T47D (cell line): ENCODE data around the gene GRIK4.

Experiments
- DNase-seq, 2 experiments: peaks; one replicate each; pipeline versions ENCODE4 v3.0.0 to v3.0.0-alpha.2; 2011 to 2012; ENCODE audit warnings: low read depth in 1 of 2, low spot score in 1 of 2
- JUND ChIP-seq: IDR thresholded peaks from 2 replicates; pipeline ENCODE4 v1.6.1; 2012; ENCODE audit warnings: low read depth
- in situ Hi-C: cut with HindIII; loops from 2 replicates; pipeline ENCODE4 v1.10.0; 2016; ENCODE audit warnings: low sequenced_read_pairs, low pct_unique_long_range_greater_than_20kb

GRIK4 gene

DNA sequence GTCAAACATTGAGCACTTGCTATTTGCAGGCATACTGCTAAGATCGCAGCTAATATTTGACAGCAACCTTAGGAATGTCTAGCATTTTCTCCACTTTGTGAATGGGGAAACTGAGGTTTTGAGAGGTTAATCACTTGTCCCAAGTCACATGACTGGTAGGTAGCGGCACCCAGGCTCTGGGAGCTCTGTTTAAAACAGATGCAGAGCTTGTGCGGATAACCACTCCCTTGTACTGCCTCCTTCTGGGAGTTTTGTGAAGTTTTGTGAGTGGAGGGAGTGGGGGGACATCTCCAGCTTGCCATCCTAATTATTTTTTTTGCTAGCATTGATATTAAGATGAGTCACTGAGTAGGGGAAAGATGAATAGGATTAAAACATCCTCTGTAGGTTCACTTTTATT is 134.7 kb downstream of the GRIK4 start:
- in situ Hi-C loops, result no loop called here
- no peak for TF ChIP-seq JUND
- no peak for DNase-seq

DNA sequence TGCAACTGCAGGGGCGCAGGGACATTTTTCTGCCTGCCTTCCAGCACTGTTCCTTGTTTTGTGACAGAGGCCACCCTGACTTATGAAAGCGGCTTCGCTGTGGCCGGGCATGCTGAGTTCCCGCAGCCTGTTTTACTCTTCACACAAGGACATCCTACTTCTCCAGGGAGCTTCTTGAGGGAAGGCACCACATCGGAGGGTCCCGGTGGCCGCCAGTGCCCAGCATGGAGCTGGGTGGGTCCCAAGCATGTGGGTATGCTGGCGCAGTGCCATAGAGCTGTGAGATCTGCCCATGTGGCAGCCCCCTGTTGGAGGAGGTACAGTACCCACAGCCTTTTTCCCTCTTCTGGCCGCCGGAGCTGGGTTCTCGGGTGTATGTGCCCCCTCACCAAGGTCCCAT is 136.1 kb downstream of the GRIK4 start:
- no peak for DNase-seq
- TF ChIP-seq JUND, result no peak
- in situ Hi-C loops, result no loop called here

DNA sequence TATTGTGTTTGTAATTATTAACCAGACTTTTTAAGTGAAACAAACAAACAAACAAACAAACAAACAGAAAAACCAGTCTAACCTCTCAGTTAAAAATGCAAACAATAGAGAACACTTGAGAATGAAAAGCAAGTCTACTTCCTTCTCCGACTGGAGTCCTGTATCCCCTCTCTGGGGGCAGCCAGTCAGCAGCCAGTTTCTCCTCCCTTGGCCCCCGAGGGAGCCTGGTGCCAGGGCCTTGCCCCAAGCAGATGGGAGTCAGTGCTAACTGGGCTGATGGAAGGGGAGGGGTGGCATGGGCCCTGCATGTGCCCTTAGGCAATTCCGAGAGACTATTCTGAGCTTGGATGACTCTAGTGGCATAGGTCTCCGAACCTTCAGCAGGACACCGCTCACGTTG is 137.2 kb downstream of the GRIK4 start:
- in situ Hi-C loops, result no loop called here
- peak in 1 of 2 experiments; percentile 83 for DNase-seq
- TF ChIP-seq JUND, result no peak

DNA sequence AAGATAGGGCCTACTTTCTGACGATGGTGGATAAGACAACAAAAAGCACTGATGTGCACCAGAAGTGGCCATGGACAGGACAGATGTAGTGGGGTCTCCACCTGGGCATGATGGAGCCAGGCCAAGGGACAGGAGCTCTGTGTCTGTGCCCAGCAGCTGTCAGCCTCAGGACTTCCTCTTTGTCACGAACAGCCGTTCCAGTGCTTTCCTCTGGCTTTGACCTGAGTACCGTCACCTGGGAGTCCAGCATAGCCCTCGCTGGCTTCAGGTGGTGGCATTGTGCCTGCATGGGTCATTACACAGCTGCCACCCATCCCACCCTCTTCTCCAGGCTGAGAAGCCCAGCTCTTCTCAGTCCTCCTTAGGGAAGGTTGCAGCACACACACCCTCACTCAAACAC is 137.8 kb downstream of the GRIK4 start:
- no peak for TF ChIP-seq JUND
- DNase-seq, result no peak
- in situ Hi-C loops, result no loop called here

DNA sequence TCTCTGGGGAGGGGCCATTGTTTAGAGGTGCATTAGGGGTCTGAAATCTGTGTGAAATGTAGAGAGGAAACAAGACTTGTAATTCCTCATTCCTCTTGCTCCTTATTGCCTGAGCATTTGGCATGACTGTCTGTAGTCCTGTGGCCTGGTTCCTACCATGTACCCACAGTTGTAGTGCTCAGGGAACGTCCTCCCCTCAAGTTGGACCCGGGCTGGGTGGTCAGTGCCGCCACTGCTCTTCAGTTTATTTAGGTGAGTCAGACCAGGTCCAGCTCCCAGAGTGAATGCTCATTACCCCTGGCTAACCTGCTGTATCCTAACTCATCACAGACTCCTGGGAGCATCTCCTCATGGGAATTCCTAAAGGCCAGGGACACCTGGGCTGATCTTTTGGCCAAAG is 139.8 kb downstream of the GRIK4 start:
- TF ChIP-seq JUND, result no peak
- DNase-seq, result no peak
- in situ Hi-C loops, result no loop called here

DNA sequence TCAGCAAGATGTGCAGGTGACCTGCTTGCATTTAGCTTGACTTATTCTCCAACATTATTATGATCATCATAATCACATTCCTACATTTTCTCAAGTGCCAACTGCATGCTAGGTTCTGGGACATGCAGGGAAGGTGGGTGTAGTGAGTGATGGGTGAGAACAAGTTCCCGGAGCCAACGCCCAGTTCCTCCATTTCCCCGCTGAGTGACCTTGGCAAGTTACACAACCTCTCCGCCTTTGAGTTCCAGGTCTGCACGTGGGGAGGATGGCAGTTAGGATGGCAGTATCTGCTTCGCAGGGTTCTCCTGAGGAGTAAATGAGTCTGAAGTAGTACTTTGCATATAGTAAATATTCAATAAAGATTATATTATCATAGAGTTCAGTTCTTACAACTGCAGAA is 140.3 kb downstream of the GRIK4 start:
- no peak for TF ChIP-seq JUND
- no peak for DNase-seq
- in situ Hi-C loops, result no loop called here

DNA sequence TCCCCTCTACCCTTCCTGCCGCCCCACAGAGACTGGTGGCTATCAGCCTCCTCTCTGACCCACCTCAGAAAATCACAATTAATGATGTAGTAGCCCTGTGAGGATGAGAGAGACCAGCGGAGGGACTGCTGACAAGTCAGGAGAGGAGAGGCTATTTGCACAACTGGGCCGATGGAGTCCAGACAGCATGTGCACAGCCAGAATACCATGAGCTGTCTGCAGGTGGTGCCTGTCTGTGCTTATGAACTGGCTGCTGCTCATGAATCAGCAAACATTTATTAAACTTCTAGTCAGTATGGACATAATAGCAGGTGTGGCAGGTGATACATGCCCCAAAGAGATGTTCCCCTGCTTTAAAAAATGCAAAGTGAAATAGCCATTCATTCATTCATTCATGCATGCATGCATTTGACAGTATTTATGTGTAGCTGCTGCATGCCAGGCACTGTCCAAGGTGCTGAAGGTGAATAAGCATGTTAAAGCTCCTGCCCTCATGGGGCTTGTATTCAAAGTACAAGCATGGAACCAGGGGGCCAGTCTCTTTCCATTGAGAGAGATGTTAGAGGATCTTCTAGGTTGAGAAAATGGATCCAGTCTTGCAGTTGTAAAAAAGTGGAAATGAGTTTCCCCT is 141.3 kb downstream of the GRIK4 start:
- TF ChIP-seq JUND, result no peak
- in situ Hi-C loops, result no loop called here
- DNase-seq, result peak in 1 of 2 experiments; percentile 67

DNA sequence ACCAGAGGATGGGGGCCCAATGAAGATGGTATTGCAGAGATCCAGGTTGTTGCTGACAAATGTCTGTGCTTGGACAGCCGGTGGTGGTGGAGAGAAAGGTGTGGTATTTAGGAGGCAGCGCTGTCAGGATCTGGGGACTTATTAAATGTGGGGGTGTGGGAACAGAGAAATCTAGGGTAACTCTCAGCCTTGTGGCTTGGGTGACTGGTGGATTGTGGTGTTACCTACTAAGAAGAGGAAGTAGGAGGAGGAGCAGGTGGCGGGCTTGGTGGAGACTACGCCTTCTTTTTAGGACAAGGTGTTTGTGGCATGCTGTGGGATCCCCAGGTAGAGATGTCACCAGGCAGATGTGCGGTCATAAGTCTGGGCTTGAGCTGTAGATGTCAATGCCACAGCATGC is 144.0 kb downstream of the GRIK4 start:
- DNase-seq, result no peak
- in situ Hi-C loops, result no loop called here
- no peak for TF ChIP-seq JUND

DNA sequence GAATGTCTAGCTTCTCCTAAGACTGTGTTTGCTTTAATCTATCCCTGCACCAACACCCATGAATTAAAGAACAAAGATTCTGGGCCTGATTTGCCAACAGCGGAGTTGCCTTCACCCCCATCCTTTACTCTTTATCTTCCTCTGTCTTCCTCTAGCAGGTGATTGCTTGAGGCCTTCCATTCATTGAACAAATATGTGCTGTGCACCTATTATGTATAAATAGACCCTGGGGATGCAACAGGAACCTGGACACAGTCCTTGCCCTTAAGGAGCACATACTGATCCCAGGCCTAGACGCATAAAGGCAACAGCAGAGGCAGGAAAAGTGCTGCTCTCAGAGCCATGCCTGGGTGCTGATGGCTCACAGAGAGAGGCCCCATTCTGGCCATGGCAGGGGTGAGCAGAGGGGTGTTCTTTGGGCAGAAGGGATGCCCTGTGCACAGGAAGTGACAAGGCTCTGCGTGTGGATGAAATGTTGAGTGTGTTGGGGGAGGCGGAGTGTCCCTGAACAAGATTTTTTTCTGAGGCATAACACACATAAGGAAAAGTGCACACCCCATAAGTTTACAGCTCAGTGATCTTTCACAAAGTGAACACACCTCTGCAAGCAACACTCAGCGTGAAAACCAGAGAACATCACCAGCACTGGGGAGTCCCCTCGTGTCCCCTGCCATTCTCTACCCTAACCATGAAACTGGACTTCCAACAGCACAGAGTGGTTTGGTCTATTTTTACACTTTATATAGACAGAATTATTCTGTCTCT is 145.9 kb downstream of the GRIK4 start:
- in situ Hi-C loops, result no loop called here
- peak in 1 of 2 experiments; percentile 95 for DNase-seq
- TF ChIP-seq JUND, result no peak

DNA sequence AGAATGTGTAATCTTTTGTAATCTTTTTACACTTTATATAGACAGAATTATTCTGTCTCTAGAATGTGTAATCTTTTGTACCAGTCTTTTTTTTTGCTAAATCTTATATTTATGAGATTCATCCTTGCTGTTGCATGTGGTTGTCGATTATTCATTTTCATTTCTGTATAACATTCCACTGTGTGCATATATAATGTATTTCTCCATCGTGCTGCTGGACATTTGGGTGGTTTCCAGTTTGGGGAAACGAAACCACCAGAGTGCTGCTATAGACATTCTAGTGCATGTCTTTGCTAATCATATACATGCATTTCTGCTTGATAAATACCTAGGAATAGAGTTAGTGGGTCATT is 146.5 kb downstream of the GRIK4 start:
- DNase-seq, result no peak
- in situ Hi-C loops, result no loop called here
- TF ChIP-seq JUND, result no peak

DNA sequence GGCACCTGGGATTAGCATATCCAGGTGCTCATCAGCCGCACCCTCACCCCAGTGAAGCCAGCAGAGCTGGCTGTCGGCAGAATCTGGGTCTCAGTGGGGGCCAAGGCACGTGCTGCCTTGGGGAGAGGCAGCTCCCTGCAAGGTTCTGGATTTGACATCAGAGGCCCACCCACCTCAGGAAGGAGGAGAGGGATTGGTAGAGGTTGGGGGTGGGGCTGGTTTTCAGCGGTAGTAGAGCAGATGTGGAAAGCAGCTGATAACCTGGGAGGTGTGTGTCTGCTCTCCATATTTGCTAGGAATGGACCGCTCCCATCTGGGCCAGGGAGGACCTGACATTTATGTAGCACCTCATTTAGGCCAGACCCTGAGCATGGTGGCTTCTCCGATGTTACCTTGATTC is 147.5 kb downstream of the GRIK4 start:
- TF ChIP-seq JUND, result no peak
- in situ Hi-C loops, result no loop called here
- DNase-seq, result no peak

DNA sequence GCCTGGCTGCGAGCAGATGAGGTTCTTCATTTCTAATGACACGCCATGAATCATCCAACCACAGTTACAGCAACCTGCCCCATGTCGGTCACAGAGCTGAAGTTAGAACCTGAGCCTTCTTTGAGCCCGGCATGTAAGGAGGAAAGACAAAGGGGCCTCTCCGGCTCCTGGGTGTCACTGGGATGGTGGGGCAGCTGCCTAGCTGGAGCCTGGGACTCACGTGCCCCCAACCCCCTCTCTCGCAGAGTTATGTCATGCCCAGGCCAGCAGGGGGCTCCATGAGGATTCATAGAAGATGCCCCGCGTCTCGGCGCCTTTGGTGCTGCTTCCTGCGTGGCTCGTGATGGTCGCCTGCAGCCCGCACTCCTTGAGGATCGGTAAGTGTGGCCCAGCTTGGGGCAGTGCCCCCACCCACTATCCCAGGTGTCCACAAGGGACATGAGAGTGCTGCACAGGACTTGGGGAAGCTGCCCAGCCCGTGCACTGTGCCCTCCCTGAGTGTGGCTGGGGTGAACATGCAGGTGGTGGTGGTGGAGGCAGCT is 148.5 kb downstream of the GRIK4 start:
- peak in 1 of 2 experiments; percentile 73 for DNase-seq
- no peak for TF ChIP-seq JUND
- in situ Hi-C loops, result no loop called here

DNA sequence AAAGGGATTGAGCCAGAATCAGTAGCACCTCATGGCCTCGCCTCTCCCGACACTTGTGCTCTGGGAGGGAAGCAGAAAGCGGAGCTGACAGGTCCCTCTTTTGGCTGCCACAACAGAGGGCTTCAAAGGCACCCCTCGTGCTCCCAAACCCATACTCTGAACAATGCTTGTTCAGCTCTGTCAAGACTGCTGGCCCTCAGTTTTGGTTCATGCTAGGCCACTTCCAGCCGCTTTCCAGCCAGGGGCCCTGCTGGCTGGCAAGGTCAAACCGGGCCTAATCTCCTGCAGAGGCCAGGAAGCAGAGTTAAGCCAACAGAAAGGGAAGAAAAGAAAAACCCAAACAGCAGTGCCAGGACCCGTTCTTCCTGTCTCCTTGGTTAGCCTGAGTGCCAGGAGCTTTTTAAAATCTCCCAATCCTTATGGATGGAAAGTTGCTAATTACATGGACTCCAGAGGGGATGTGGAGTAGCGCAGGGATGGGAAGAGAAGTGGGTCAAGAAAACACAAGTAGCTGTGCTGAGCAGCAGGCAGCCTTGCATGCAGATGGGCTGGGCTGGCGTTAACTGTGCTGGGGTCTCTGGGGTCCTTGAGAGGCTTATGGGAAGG is 150.6 kb downstream of the GRIK4 start:
- DNase-seq, result peak in 1 of 2 experiments; percentile 53
- in situ Hi-C loops, result no loop called here
- TF ChIP-seq JUND, result no peak
